RWPE2 (cell line): ENCODE data around the gene FBXL20.
"Not testable (repeated sequence)": the region's sequence is repeated elsewhere in the genome, so short reads cannot be mapped to it uniquely, and the experiment has no call there.

Experiments used
- ATAC-seq: fragments of 200-7000 bp; cut with Tn5 transposase; 3 replicates; pipeline ENCODE4 v1.9.1; 2021; ENCODE audit warnings: low read depth
- DNase-seq: peaks from one replicate; pipeline ENCODE4 v3.0.0-alpha.2; 2020; ENCODE audit warnings: low spot score
- H3K27ac ChIP-seq: fragments of 450-650 bp; 2 replicates; pipeline ENCODE4 v1.5.1; 2017; ENCODE audit warnings: mild to moderate bottlenecking; ENCODE audit not compliant: poor library complexity, severe bottlenecking
- H3K27me3 ChIP-seq: fragments of 250-450 bp; sonication (Bioruptor Pico); 2 replicates; pipeline ENCODE4 v1.5.1; 2021; ENCODE audit warnings: mild to moderate bottlenecking, moderate library complexity; ENCODE audit not compliant: insufficient read depth, poor library complexity, severe bottlenecking
- H3K36me3 ChIP-seq: fragments of 250-450 bp; sonication (Bioruptor Pico); 2 replicates; pipeline ENCODE4 v1.5.1; 2020; ENCODE audit warnings: low read depth, mild to moderate bottlenecking, moderate library complexity
- H3K4me1 ChIP-seq: fragments of 250-450 bp; sonication (Bioruptor Pico); 2 replicates; pipeline ENCODE4 v1.5.1; 2021; ENCODE audit warnings: mild to moderate bottlenecking, moderate library complexity; ENCODE audit not compliant: insufficient read depth, poor library complexity, severe bottlenecking
- H3K4me3 ChIP-seq: fragments of 250-450 bp; sonication (Bioruptor Pico); 2 replicates; pipeline ENCODE4 v1.5.1; 2021; ENCODE audit warnings: mild to moderate bottlenecking, moderate library complexity; ENCODE audit not compliant: severe bottlenecking
- H3K9me3 ChIP-seq: fragments of 250-450 bp; sonication (Bioruptor Pico); 2 replicates; pipeline ENCODE4 v1.5.1; 2021; ENCODE audit warnings: mild to moderate bottlenecking, moderate library complexity; ENCODE audit not compliant: severe bottlenecking
- CTCF ChIP-seq: fragments of 450-650 bp; IDR thresholded peaks from one replicate; pipeline ENCODE4 v1.5.1; 2017; ENCODE audit warnings: mild to moderate bottlenecking, moderate library complexity; ENCODE audit not compliant: poor library complexity, severe bottlenecking

FBXL20 gene

GRCh38 chr17:39305978-39306377, 95.4 kb downstream of the FBXL20 start:
- Histone ChIP-seq H3K27me3 (no peaks in the 10 kb centered on the region), H3K27ac (no peak overlapping the region), H3K9me3 (no peaks in the 10 kb centered on the region), H3K4me1 (no peaks in the 10 kb centered on the region), H3K4me3 (no peak overlapping the region), H3K36me3 (no peaks in the 10 kb centered on the region)
- TF ChIP-seq CTCF: no peak
- DNase-seq: no peak
- ATAC-seq: no peak

GRCh38 chr17:39304188-39304587, 97.2 kb downstream of the FBXL20 start:
- H3K36me3 ChIP-seq: peaks cover 11% of the 10 kb centered on the region; the same call in 1 of the 2 replicates
- no peaks in the 10 kb centered on the region for H3K4me1 ChIP-seq
- DNase-seq (no peak), ATAC-seq (no peak)
- H3K4me3 ChIP-seq: no peak overlapping the region
- no peaks in the 10 kb centered on the region for H3K9me3 ChIP-seq
- no peak overlapping the region for H3K27ac ChIP-seq
- TF ChIP-seq CTCF: no peak
- no peaks in the 10 kb centered on the region for H3K27me3 ChIP-seq

GRCh38 chr17:39294060-39294459, 107.4 kb downstream of the FBXL20 start:
- Histone ChIP-seq H3K36me3 (peaks cover 19% of the 10 kb centered on the region), H3K27ac (no peak overlapping the region), H3K4me1 (no peaks in the 10 kb centered on the region), H3K4me3 (no peak overlapping the region), H3K9me3 (no peaks in the 10 kb centered on the region), H3K27me3 (no peaks in the 10 kb centered on the region)
- no peak for TF ChIP-seq CTCF
- DNase-seq: no peak
- ATAC-seq: no peak

- H3K4me3 ChIP-seq, H3K9me3 ChIP-seq, H3K27me3 ChIP-seq, H3K36me3 ChIP-seq, DNase-seq, H3K4me1 ChIP-seq, ATAC-seq, H3K27ac ChIP-seq: not testable (repeated sequence)
Observed at GRCh38 chr17:39292546-39292945, 108.9 kb downstream of the FBXL20 start.

GRCh38 chr17:39286513-39286912, 114.9 kb downstream of the FBXL20 start:
- ATAC-seq, H3K4me1 ChIP-seq: not testable (repeated sequence)

GRCh38 chr17:39284685-39285084, 116.7 kb downstream of the FBXL20 start:
- 0 out of 2 replicates have a peak, but pooled peaks cover 3% of the 10 kb centered on the region for H3K36me3 ChIP-seq
- H3K27ac ChIP-seq: no peak overlapping the region
- no peaks in the 10 kb centered on the region for H3K4me1 ChIP-seq
- no peak for DNase-seq
- no peaks in the 10 kb centered on the region for H3K9me3 ChIP-seq
- no peaks in the 10 kb centered on the region for H3K27me3 ChIP-seq
- no peak for TF ChIP-seq CTCF
- no peak overlapping the region for H3K4me3 ChIP-seq
- ATAC-seq: no peak

More at GRCh38 chr17:39286513-39286912, 114.9 kb downstream of the FBXL20 start:
- not testable (repeated sequence) for H3K27ac ChIP-seq, H3K36me3 ChIP-seq, H3K9me3 ChIP-seq, H3K27me3 ChIP-seq, H3K4me3 ChIP-seq, DNase-seq
